HEK293 (cell line): ENCODE data around the gene ZNF665.

ENCODE experiments used
- CTCF ChIA-PET: fragments of 350-600 bp; formaldehyde crosslinking; extraction: SDS; loops from one replicate; lab custom pipeline; 2021; ENCODE audit warnings: antibody characterized with exemption; lab: Yijun Ruan, JAX
- POLR2A ChIA-PET: fragments of 300-600 bp; formaldehyde crosslinking; extraction: SDS; loops from one replicate; lab custom pipeline; 2020; ENCODE audit warnings: antibody characterized with exemption, inconsistent platforms; lab: Yijun Ruan, JAX
- H3K27ac ChIP-seq: fragments of 200-500 bp; sonication (Bioruptor generic); 2 replicates; pipeline ENCODE4 v1.5.1; 2014; ENCODE audit warnings: low read depth, low read length, control low read depth, inconsistent platforms; ENCODE audit errors: extremely low read depth
- H3K36me3 ChIP-seq, 2 experiments: fragments of 200-500 bp in 1 of 2; sonication (Bioruptor generic) in 1 of 2; 1 replicate in 1 of 2; 2 replicates in 1 of 2; pipeline ENCODE4 v1.5.1; 2014 to 2017; ENCODE audit warnings: inconsistent platforms in 2 of 2, low read length in 2 of 2; ENCODE audit not compliant: control insufficient read depth in 2 of 2, insufficient read depth in 1 of 2
- H3K4me1 ChIP-seq: fragments of 200-500 bp; sonication (Bioruptor generic); 2 replicates; pipeline ENCODE4 v1.5.1; 2014; ENCODE audit warnings: mild to moderate bottlenecking, low read length, inconsistent platforms; ENCODE audit not compliant: control insufficient read depth, insufficient read depth
- H3K4me3 ChIP-seq: 2 replicates; pipeline ENCODE4 v1.5.1; 2011; ENCODE audit warnings: low read depth, mild to moderate bottlenecking, control low read depth, low read length, moderate library complexity
- H3K9me3 ChIP-seq: fragments of 200-500 bp; sonication (Bioruptor generic); 2 replicates; pipeline ENCODE4 v1.5.1; 2014; ENCODE audit warnings: low read depth, low read length, inconsistent platforms; ENCODE audit not compliant: control insufficient read depth, insufficient read depth
- BCL11B ChIP-seq: fragments of 450-650 bp; formaldehyde crosslinking; IDR thresholded peaks from 2 replicates; pipeline ENCODE4 v1.5.1; 2016; ENCODE audit warnings: low read depth, missing biosample characterization, missing genetic modification characterization
- KLF1 ChIP-seq: fragments of 450-650 bp; formaldehyde crosslinking; IDR thresholded peaks from 2 replicates; pipeline ENCODE4 v1.5.1; 2016; ENCODE audit warnings: missing biosample characterization, missing genetic modification characterization
- PRDM2 ChIP-seq: fragments of 450-650 bp; formaldehyde crosslinking; IDR thresholded peaks from 2 replicates; pipeline ENCODE4 v1.5.1; 2016; ENCODE audit warnings: missing biosample characterization, missing genetic modification characterization, borderline replicate concordance
- SALL2 ChIP-seq: fragments of 450-650 bp; formaldehyde crosslinking; IDR thresholded peaks from 2 replicates; pipeline ENCODE4 v1.5.0; 2017; ENCODE audit warnings: missing biosample characterization, mild to moderate bottlenecking, missing genetic modification characterization, borderline replicate concordance
- ZBTB10 ChIP-seq: fragments of 450-650 bp; formaldehyde crosslinking; IDR thresholded peaks from 2 replicates; pipeline ENCODE4 v1.5.1; 2016; ENCODE audit warnings: missing biosample characterization, missing genetic modification characterization
- ZNF24 ChIP-seq: fragments of 450-650 bp; formaldehyde crosslinking; IDR thresholded peaks from 2 replicates; pipeline ENCODE4 v1.5.1; 2016; ENCODE audit warnings: missing biosample characterization, missing genetic modification characterization
- ZNF248 ChIP-seq: fragments of 450-650 bp; formaldehyde crosslinking; IDR thresholded peaks from 2 replicates; pipeline ENCODE4 v1.5.1; 2017; ENCODE audit warnings: missing biosample characterization, missing genetic modification characterization
- ZNF311 ChIP-seq: fragments of 450-650 bp; formaldehyde crosslinking; IDR thresholded peaks from 2 replicates; pipeline ENCODE4 v1.5.1; 2017; ENCODE audit warnings: missing biosample characterization, missing genetic modification characterization, borderline replicate concordance
- ZNF362 ChIP-seq: fragments of 450-650 bp; formaldehyde crosslinking; IDR thresholded peaks from 2 replicates; pipeline ENCODE4 v1.5.1; 2016; ENCODE audit warnings: missing biosample characterization, missing genetic modification characterization
- ZNF398 ChIP-seq: fragments of 450-650 bp; formaldehyde crosslinking; IDR thresholded peaks from 2 replicates; pipeline ENCODE4 v1.5.1; 2017; ENCODE audit warnings: missing biosample characterization, missing genetic modification characterization
- ZNF426 ChIP-seq: fragments of 450-650 bp; formaldehyde crosslinking; IDR thresholded peaks from 2 replicates; pipeline ENCODE4 v1.5.1; 2017; ENCODE audit warnings: missing biosample characterization, missing genetic modification characterization, mild to moderate bottlenecking, inconsistent platforms, moderate library complexity
- ZNF449 ChIP-seq: fragments of 450-650 bp; formaldehyde crosslinking; IDR thresholded peaks from 2 replicates; pipeline ENCODE4 v1.5.1; 2017; ENCODE audit warnings: missing biosample characterization, mild to moderate bottlenecking, missing genetic modification characterization, moderate library complexity
- ZNF510 ChIP-seq: fragments of 450-650 bp; formaldehyde crosslinking; IDR thresholded peaks from 2 replicates; pipeline ENCODE4 v1.5.1; 2018; ENCODE audit warnings: mild to moderate bottlenecking, missing genetic modification characterization, missing biosample characterization; ENCODE audit not compliant: insufficient replicate concordance
- ZNF558 ChIP-seq: fragments of 450-650 bp; formaldehyde crosslinking; IDR thresholded peaks from 2 replicates; pipeline ENCODE4 v1.5.1; 2016; ENCODE audit warnings: missing biosample characterization, missing genetic modification characterization
- ZNF560 ChIP-seq: fragments of 450-650 bp; formaldehyde crosslinking; IDR thresholded peaks from 2 replicates; pipeline ENCODE4 v1.5.1; 2017; ENCODE audit warnings: missing biosample characterization, missing genetic modification characterization, borderline replicate concordance
- ZNF580 ChIP-seq: fragments of 450-650 bp; formaldehyde crosslinking; IDR thresholded peaks from 2 replicates; pipeline ENCODE4 v1.5.1; 2016; ENCODE audit warnings: missing biosample characterization, missing genetic modification characterization
- ZNF658 ChIP-seq: fragments of 450-650 bp; formaldehyde crosslinking; IDR thresholded peaks from 2 replicates; pipeline ENCODE4; 2016; ENCODE audit warnings: missing biosample characterization, missing genetic modification characterization
- ZNF677 ChIP-seq: fragments of 450-650 bp; IDR thresholded peaks from 2 replicates; pipeline ENCODE4 v1.5.0; 2018; ENCODE audit warnings: missing biosample characterization, mild to moderate bottlenecking, missing genetic modification characterization, moderate library complexity
- ZSCAN18 ChIP-seq: fragments of 450-650 bp; formaldehyde crosslinking; IDR thresholded peaks from 2 replicates; pipeline ENCODE4 v1.5.1; 2016; ENCODE audit warnings: missing biosample characterization, missing genetic modification characterization

ZNF665 gene

GRCh38 chr19:53158119-53158656 lies 35.0 kb downstream of the ZNF665 start (continued):
- no peak for TF ChIP-seq ZNF560
- TF ChIP-seq ZSCAN18 (tag by site-specific recombination) = no peak
- TF ChIP-seq ZNF248 (tag by site-specific recombination) = no peak
- TF ChIP-seq ZNF311 (tag by site-specific recombination) = no peak
- TF ChIP-seq ZNF24 = no peak
- TF ChIP-seq ZNF677 = no peak
- TF ChIP-seq ZNF558 = no peak
- no peak for TF ChIP-seq ZNF449 (tag by site-specific recombination)
- TF ChIP-seq, all 188 proteins: peak for 0

- ChIA-PET CTCF (no interaction called here), POLR2A (no interaction called here)
- Histone ChIP-seq H3K9me3 (no peaks in the 10 kb centered on the region), H3K36me3 (no peaks in the 10 kb centered on the region), H3K27ac (no peak overlapping the region), H3K4me3 (peak overlapping the region; percentile 38), H3K4me1 (no peaks in the 10 kb centered on the region)
- TF ChIP-seq BCL11B (tag by site-specific recombination) (no peak), ZNF398 (tag by site-specific recombination) (no peak), ZBTB10 (no peak), ZNF510 (tag by site-specific recombination) (no peak), ZNF658 (tag by site-specific recombination) (no peak), PRDM2 (tag by site-specific recombination) (no peak), SALL2 (tag by site-specific recombination) (no peak), ZNF580 (tag by site-specific recombination) (no peak), ZNF362 (tag by site-specific recombination) (no peak), KLF1 (tag by site-specific recombination) (no peak), ZNF426 (tag by site-specific recombination) (no peak)
Observed at GRCh38 chr19:53157626-53158025, 35.5 kb downstream of the ZNF665 start.
